Liver (tissue), 9 donors: ENCODE results near the gene FMN2. TPM values are rescaled to one million over a fixed set of nuclear protein-coding genes. Genes with fewer than 3 reads are reported as not detected.

Experiments used
- DNase-seq: peaks from one replicate; pipeline ENCODE4 v3.0.0-alpha.2; 2017; ENCODE audit warnings: low spot score
- H3K27ac ChIP-seq, 2 donors: one replicate each; pipeline ENCODE4 v1.7.0; 2013; ENCODE audit warnings: inconsistent platforms in 2 of 2, low read length in 2 of 2, control low read depth in 1 of 2, low read depth in 1 of 2, mild to moderate bottlenecking in 1 of 2
- H3K27me3 ChIP-seq, 4 donors: one replicate each; pipeline versions ENCODE4 v1.6.1 to v1.7.0; 2013; ENCODE audit warnings: low read length in 3 of 4, inconsistent platforms in 1 of 4, mild to moderate bottlenecking in 1 of 4, moderate library complexity in 1 of 4; ENCODE audit not compliant: control insufficient read depth in 4 of 4, insufficient read depth in 4 of 4
- H3K36me3 ChIP-seq, 4 donors: one replicate each; pipeline versions ENCODE4 v1.6.1 to v1.7.0; 2013; ENCODE audit warnings: low read length in 3 of 4, mild to moderate bottlenecking in 3 of 4, low read depth in 1 of 4, moderate library complexity in 1 of 4; ENCODE audit not compliant: control insufficient read depth in 4 of 4, insufficient read depth in 3 of 4
- H3K4me1 ChIP-seq, 4 donors: one replicate each; pipeline versions ENCODE4 v1.6.1 to v1.7.0; 2013; ENCODE audit warnings: low read length in 3 of 4, mild to moderate bottlenecking in 3 of 4, moderate library complexity in 1 of 4; ENCODE audit not compliant: control insufficient read depth in 4 of 4, insufficient read depth in 4 of 4
- H3K4me3 ChIP-seq, 3 donors: one replicate each; pipeline versions ENCODE4 v1.6.1 to v1.7.0; 2013; ENCODE audit warnings: low read length in 3 of 3, control low read depth in 1 of 3, low read depth in 1 of 3, mild to moderate bottlenecking in 1 of 3
- H3K9ac ChIP-seq, 2 donors: one replicate each; pipeline ENCODE4 v1.7.0; 2013; ENCODE audit warnings: low read length in 2 of 2, mild to moderate bottlenecking in 2 of 2, moderate library complexity in 2 of 2, control low read depth in 1 of 2, low read depth in 1 of 2
- H3K9me3 ChIP-seq, 4 donors: one replicate each; pipeline versions ENCODE4 v1.6.1 to v1.7.0; 2013; ENCODE audit warnings: low read length in 3 of 4; ENCODE audit not compliant: control insufficient read depth in 4 of 4
- EGR1 ChIP-seq, 2 donors: IDR thresholded peaks; 2 replicates each; pipeline ENCODE4 v1.6.1; 2016 to 2018; ENCODE audit warnings: antibody characterized with exemption in 2 of 2, low read depth in 2 of 2
- FOXA1 ChIP-seq: IDR thresholded peaks from 2 replicates; pipeline ENCODE4 v1.6.1; 2016; ENCODE audit warnings: antibody characterized with exemption
- GABPA ChIP-seq, 2 donors: IDR thresholded peaks in 1 of 2; conservative IDR thresholded peaks in 1 of 2; 2 replicates each; pipeline ENCODE4 v1.6.1; 2016; ENCODE audit warnings: antibody characterized with exemption in 2 of 2, mild to moderate bottlenecking in 1 of 2, moderate library complexity in 1 of 2
- HNF4G ChIP-seq: IDR thresholded peaks from 2 replicates; pipeline ENCODE4 v1.6.1; 2016; ENCODE audit warnings: antibody characterized with exemption
- JUND ChIP-seq, 2 donors: IDR thresholded peaks; 2 replicates each; pipeline ENCODE4 v1.6.1; 2016; ENCODE audit warnings: antibody characterized with exemption in 2 of 2
- NR2F2 ChIP-seq: IDR thresholded peaks from 2 replicates; pipeline ENCODE4 v1.6.1; 2016; ENCODE audit warnings: antibody characterized with exemption
- RXRA ChIP-seq, 2 donors: IDR thresholded peaks; 2 replicates each; pipeline ENCODE4 v1.6.1; 2017 to 2018; ENCODE audit warnings: antibody characterized with exemption in 2 of 2, mild to moderate bottlenecking in 1 of 2
- TAF1 ChIP-seq: conservative IDR thresholded peaks from 2 replicates; pipeline ENCODE4 v1.6.1; 2016; ENCODE audit warnings: antibody characterized with exemption, mild to moderate bottlenecking
- YY1 ChIP-seq: IDR thresholded peaks from 2 replicates; pipeline ENCODE4 v1.6.1; 2016; ENCODE audit warnings: antibody characterized with exemption, mild to moderate bottlenecking
- WGBS: extraction: QIAGEN DNeasy Blood & Tissue Kit; methylation state at CpG from one replicate; pipeline ENCODE4 v1.1.7; 2013; 5-methylcytosine and 5-hydroxymethylcytosine counted together
- polyA plus RNA-seq, 2 donors: library from polyadenylated mRNA; stranded (reverse) in 1 of 2; unstranded in 1 of 2; fragments of 200-250 nt in 1 of 2; fragments of >200 nt in 1 of 2; fragmentation: Nextera tagmentation in 1 of 2; extraction: Ambion mirVana in 1 of 2; gene quantifications; one replicate each; pipeline versions ENCODE4 v1.2.1 to v1.2.3, GENCODE V29; 2013 to 2015
- total RNA-seq, 2 donors: library from RNA; depleted of rRNA; stranded (reverse); fragments of >200 nt; gene quantifications; one replicate each; pipeline ENCODE4 v1.2.3, GENCODE V29; 2014
- TF ChIP-seq, protein P1 (sequence below): IDR thresholded peaks from 2 replicates; pipeline ENCODE4 v1.6.1; 2016; ENCODE audit warnings: antibody characterized with exemption, mild to moderate bottlenecking
- TF ChIP-seq, protein P2 (sequence below): fragments of 150-350 bp; IDR thresholded peaks from 2 replicates; pipeline ENCODE4 v1.5.1; 2017; ENCODE audit warnings: improper control_type of control experiment, low read depth, low read length; ENCODE audit not compliant: missing input control
- TF ChIP-seq, protein P3 (sequence below): IDR thresholded peaks from 2 replicates; pipeline ENCODE4 v1.6.1; 2016; ENCODE audit warnings: antibody characterized with exemption
- TF ChIP-seq, protein P4 (sequence below): IDR thresholded peaks from 2 replicates; pipeline ENCODE4 v1.6.1; 2016; ENCODE audit warnings: antibody characterized with exemption
- donor health status: healthy.
- donor health status: healthy.
- donor health status: healthy.
- donor health status: healthy.
- donor health status: healthy.

Gene FMN2
- total and polyA plus RNA-seq, 4 donors: 0.17 TPM; not detected in 3

DNA sequence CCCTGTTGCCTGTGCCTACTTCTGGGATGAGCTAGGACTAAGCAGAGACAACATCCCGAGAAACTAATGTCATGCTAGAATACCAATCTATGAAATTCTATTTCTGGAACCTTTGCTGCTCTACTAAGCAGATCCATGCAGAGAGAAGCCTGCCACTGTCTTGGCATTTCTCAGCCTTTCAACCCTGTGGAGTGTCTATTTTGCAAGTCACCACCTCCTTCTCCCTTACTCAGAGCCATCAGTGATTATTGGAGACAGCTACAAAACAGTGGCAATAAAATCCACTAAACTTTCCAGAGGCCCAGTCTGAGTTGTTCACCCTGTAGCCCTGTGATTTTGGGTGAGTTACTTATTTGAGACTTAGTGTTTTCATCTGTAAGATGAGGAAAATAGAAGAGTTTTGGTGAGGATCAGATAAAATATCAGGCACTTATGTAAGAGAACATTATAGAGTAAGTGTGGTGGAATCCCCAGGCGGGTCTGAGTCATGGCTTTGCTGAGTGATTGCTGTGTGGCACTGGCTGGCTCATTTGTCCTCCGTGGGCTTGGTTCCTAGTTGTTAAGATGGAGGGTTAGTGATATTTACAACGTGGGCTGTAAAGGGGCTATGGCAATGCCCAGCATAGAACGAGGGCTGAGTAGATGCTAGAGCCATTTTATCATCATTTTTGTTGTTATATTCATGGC lies 61.1 kb downstream of the FMN2 start:
- Histone ChIP-seq H3K27ac (no peak overlapping the region), H3K9ac (no peak overlapping the region), H3K27me3 (peaks cover 0 to 5% (median 0%) of the 10 kb centered on the region in 4 donors), H3K9me3 (no peaks in the 10 kb centered on the region), H3K4me1 (no peaks in the 10 kb centered on the region), H3K36me3 (no peaks in the 10 kb centered on the region), H3K4me3 (no peak overlapping the region)
- DNase-seq: no peak
- WGBS: 77% methylated on average over 5 of the region's 5 CpGs
- TF ChIP-seq FOXA1 (no peak), NR2F2 (no peak), YY1 (no peak), EGR1 (IDR thresholded peaks at IDR 0.05; ENCODE audit: low read depth in 2 of 2) (no peak), JUND (IDR thresholded peaks at IDR 0.05) (no peak), TAF1 (no peak), HNF4G (no peak)
- TF ChIP-seq, protein P1, sequence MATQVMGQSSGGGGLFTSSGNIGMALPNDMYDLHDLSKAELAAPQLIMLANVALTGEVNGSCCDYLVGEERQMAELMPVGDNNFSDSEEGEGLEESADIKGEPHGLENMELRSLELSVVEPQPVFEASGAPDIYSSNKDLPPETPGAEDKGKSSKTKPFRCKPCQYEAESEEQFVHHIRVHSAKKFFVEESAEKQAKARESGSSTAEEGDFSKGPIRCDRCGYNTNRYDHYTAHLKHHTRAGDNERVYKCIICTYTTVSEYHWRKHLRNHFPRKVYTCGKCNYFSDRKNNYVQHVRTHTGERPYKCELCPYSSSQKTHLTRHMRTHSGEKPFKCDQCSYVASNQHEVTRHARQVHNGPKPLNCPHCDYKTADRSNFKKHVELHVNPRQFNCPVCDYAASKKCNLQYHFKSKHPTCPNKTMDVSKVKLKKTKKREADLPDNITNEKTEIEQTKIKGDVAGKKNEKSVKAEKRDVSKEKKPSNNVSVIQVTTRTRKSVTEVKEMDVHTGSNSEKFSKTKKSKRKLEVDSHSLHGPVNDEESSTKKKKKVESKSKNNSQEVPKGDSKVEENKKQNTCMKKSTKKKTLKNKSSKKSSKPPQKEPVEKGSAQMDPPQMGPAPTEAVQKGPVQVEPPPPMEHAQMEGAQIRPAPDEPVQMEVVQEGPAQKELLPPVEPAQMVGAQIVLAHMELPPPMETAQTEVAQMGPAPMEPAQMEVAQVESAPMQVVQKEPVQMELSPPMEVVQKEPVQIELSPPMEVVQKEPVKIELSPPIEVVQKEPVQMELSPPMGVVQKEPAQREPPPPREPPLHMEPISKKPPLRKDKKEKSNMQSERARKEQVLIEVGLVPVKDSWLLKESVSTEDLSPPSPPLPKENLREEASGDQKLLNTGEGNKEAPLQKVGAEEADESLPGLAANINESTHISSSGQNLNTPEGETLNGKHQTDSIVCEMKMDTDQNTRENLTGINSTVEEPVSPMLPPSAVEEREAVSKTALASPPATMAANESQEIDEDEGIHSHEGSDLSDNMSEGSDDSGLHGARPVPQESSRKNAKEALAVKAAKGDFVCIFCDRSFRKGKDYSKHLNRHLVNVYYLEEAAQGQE: no peak
- TF ChIP-seq, protein P2, sequence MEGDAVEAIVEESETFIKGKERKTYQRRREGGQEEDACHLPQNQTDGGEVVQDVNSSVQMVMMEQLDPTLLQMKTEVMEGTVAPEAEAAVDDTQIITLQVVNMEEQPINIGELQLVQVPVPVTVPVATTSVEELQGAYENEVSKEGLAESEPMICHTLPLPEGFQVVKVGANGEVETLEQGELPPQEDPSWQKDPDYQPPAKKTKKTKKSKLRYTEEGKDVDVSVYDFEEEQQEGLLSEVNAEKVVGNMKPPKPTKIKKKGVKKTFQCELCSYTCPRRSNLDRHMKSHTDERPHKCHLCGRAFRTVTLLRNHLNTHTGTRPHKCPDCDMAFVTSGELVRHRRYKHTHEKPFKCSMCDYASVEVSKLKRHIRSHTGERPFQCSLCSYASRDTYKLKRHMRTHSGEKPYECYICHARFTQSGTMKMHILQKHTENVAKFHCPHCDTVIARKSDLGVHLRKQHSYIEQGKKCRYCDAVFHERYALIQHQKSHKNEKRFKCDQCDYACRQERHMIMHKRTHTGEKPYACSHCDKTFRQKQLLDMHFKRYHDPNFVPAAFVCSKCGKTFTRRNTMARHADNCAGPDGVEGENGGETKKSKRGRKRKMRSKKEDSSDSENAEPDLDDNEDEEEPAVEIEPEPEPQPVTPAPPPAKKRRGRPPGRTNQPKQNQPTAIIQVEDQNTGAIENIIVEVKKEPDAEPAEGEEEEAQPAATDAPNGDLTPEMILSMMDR: no peak
- TF ChIP-seq, protein P3, sequence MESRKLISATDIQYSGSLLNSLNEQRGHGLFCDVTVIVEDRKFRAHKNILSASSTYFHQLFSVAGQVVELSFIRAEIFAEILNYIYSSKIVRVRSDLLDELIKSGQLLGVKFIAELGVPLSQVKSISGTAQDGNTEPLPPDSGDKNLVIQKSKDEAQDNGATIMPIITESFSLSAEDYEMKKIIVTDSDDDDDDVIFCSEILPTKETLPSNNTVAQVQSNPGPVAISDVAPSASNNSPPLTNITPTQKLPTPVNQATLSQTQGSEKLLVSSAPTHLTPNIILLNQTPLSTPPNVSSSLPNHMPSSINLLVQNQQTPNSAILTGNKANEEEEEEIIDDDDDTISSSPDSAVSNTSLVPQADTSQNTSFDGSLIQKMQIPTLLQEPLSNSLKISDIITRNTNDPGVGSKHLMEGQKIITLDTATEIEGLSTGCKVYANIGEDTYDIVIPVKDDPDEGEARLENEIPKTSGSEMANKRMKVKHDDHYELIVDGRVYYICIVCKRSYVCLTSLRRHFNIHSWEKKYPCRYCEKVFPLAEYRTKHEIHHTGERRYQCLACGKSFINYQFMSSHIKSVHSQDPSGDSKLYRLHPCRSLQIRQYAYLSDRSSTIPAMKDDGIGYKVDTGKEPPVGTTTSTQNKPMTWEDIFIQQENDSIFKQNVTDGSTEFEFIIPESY: no peak
- TF ChIP-seq, protein P4, sequence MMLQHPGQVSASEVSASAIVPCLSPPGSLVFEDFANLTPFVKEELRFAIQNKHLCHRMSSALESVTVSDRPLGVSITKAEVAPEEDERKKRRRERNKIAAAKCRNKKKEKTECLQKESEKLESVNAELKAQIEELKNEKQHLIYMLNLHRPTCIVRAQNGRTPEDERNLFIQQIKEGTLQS: no peak

DNA sequence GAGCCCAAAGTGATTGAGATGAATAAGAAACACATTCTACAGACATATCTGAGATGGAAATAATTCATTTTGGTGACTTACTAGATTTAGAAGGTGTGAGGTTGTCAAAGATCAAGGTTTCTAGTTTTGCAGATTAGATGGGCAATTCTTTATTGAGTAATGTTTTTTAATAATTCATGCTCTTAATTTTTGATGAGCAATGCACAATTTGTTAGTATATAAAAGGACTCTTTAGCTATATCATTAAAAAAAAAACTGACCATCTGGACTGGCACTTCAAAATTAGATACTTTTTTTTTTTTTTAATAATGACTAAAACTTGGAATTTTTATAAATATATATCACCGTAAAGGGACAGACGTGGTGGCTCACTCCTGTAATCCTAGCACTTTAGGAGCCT lies 63.9 kb downstream of the FMN2 start:
- H3K27me3 ChIP-seq: peaks cover 0 to 5% (median 0%) of the 10 kb centered on the region in 4 donors
- no peak for DNase-seq
- H3K4me3 ChIP-seq: no peak overlapping the region
- no peak overlapping the region for H3K27ac ChIP-seq
- no peaks in the 10 kb centered on the region for H3K9me3 ChIP-seq
- H3K4me1 ChIP-seq: no peaks in the 10 kb centered on the region
- WGBS: 92% methylated on average over 2 of the region's 2 CpGs
- no peaks in the 10 kb centered on the region for H3K36me3 ChIP-seq
- no peak overlapping the region for H3K9ac ChIP-seq
- TF ChIP-seq RXRA (IDR thresholded peaks at IDR 0.05) (no peak), GABPA (IDR thresholded peaks at IDR 0.05 in 1 of 2, conservative IDR thresholded peaks at IDR 0.05 in 1 of 2) (no peak), JUND (IDR thresholded peaks at IDR 0.05) (no peak)
- TF ChIP-seq, protein P4: no peak
- TF ChIP-seq, protein P1: no peak
